HG03575 (cell line): Measurements from ENCODE around the gene SARM1.

Experiments
- ATAC-seq: cut with Tn5 transposase; IDR thresholded peaks from one replicate; pipeline ENCODE4 v1.9.1; 2021; ENCODE audit not compliant: unreplicated experiment, insufficient number of reproducible peaks, low FRiP score; ENCODE audit errors: extremely low read depth

The SARM1 gene

GRCh38 chr17:28390141-28390540 is 18.6 kb downstream of the SARM1 start:
- no peak for ATAC-seq

- no peak for ATAC-seq
Observed at GRCh38 chr17:28390563-28390962, 19.1 kb downstream of the SARM1 start.

- ATAC-seq: no peak
Observed at GRCh38 chr17:28390984-28391383, 19.5 kb downstream of the SARM1 start.

- ATAC-seq: no peak
Observed at GRCh38 chr17:28391401-28391800, 19.9 kb downstream of the SARM1 start.

- ATAC-seq: no peak
Observed at GRCh38 chr17:28392491-28392890, 21.0 kb downstream of the SARM1 start.

- ATAC-seq: no peak
Observed at GRCh38 chr17:28394337-28395116, 23.0 kb downstream of the SARM1 start.

GRCh38 chr17:28395426-28395825 is 23.9 kb downstream of the SARM1 start:
- no peak for ATAC-seq

GRCh38 chr17:28395968-28396367 is 24.5 kb downstream of the SARM1 start:
- no peak for ATAC-seq

GRCh38 chr17:28396635-28397239 is 25.2 kb downstream of the SARM1 start:
- no peak for ATAC-seq

GRCh38 chr17:28397275-28397674 is 25.8 kb downstream of the SARM1 start:
- no peak for ATAC-seq

- no peak for ATAC-seq
Observed at GRCh38 chr17:28397687-28398279, 26.3 kb downstream of the SARM1 start.

- ATAC-seq: no peak
Observed at GRCh38 chr17:28398280-28398981, 26.9 kb downstream of the SARM1 start.

- no peak for ATAC-seq
Observed at GRCh38 chr17:28399808-28400207, 28.3 kb downstream of the SARM1 start.

- no peak for ATAC-seq
Observed at GRCh38 chr17:28402224-28402630, 30.7 kb downstream of the SARM1 start.

- ATAC-seq: no peak
Observed at GRCh38 chr17:28402844-28403243, 31.4 kb downstream of the SARM1 start.

- no peak for ATAC-seq
Observed at GRCh38 chr17:28404007-28404406, 32.5 kb downstream of the SARM1 start.

- ATAC-seq: no peak
Observed at GRCh38 chr17:28404461-28404811, 32.9 kb downstream of the SARM1 start.

GRCh38 chr17:28404812-28405570 is 33.5 kb downstream of the SARM1 start:
- ATAC-seq: no peak
